A549 (cell line): Measurements from ENCODE around the gene ZNF407. TPM values are rescaled to one million over a fixed set of nuclear protein-coding genes. Genes with fewer than 3 reads are reported as not detected.
A peak's percentile ranks its signal among the peaks of the same experiment; 100 is the strongest.

Source experiments
- ATAC-seq, 2 experiments: fragments of 200-7000 bp in 1 of 2; fragments of >200 bp in 1 of 2; cut with Nextera tagmentation in 1 of 2; cut with Tn5 transposase in 1 of 2; 3 replicates each; pipeline versions ENCODE4 v1.8.0 to v1.9.1; 2018 to 2020; ENCODE audit warnings: mild to moderate bottlenecking in 1 of 2, moderate library complexity in 1 of 2
- CTCF ChIA-PET: fragments of 300-600 bp; sonication (Branson Sonifier 250); formaldehyde crosslinking; extraction: SDS; loops from one replicate; lab custom pipeline; 2021; ENCODE audit warnings: antibody characterized with exemption, inconsistent platforms; lab: Yijun Ruan, JAX
- POLR2A ChIA-PET: fragments of 350-600 bp; formaldehyde crosslinking; extraction: SDS; loops from one replicate; lab custom pipeline; 2021; ENCODE audit warnings: antibody characterized with exemption, inconsistent platforms; lab: Yijun Ruan, JAX
- DNase-seq, 2 experiments: peaks; one replicate each; pipeline versions ENCODE4 v3.0.0 to v3.0.0-alpha.2; 2011 to 2016; ENCODE audit warnings: low read depth in 1 of 2, low spot score in 1 of 2
- FAIRE-seq: peaks from 2 replicates; lab custom pipeline; 2011; peaks lifted over from hg19 to GRCh38; lab: Jason Lieb, UNC
- H3K27ac ChIP-seq, 2 experiments: fragments of >200 bp; sonication (Bioruptor Twin); formaldehyde crosslinking; 3 replicates each; pipeline ENCODE4 v1.5.1; 2016 to 2017
- H3K4me1 ChIP-seq: fragments of >200 bp; sonication (Bioruptor Twin); formaldehyde crosslinking; 3 replicates; pipeline ENCODE4 v1.6.1; 2016
- H3K4me2 ChIP-seq: fragments of >200 bp; sonication (Bioruptor Twin); formaldehyde crosslinking; 3 replicates; pipeline ENCODE4 v1.6.1; 2016
- H3K4me3 ChIP-seq: fragments of >200 bp; sonication (Bioruptor Twin); formaldehyde crosslinking; 3 replicates; pipeline ENCODE4 v1.5.1; 2016
- H3K9me3 ChIP-seq: fragments of >200 bp; sonication (Bioruptor Twin); formaldehyde crosslinking; 3 replicates; pipeline ENCODE4 v1.6.1; 2016
- CBX2 ChIP-seq: fragments of 200-600 bp; sonication (generic); IDR thresholded peaks from 2 replicates; pipeline ENCODE4 v1.6.1; 2016; ENCODE audit warnings: low read depth, mild to moderate bottlenecking, borderline replicate concordance
- CHD4 ChIP-seq: fragments of 200-600 bp; sonication (generic); IDR thresholded peaks from 2 replicates; pipeline ENCODE4 v1.6.1; 2016; ENCODE audit warnings: antibody characterized with exemption, mild to moderate bottlenecking, borderline replicate concordance
- E2F6 ChIP-seq: IDR thresholded peaks from 2 replicates; pipeline ENCODE4 v1.6.1; 2012; ENCODE audit warnings: low read depth, borderline replicate concordance
- EP300 ChIP-seq, 2 experiments: fragments of >200 bp; sonication (Bioruptor Twin); formaldehyde crosslinking; IDR thresholded peaks; 2 replicates in 1 of 2; 3 replicates in 1 of 2; pipeline ENCODE4 v1.6.1; 2016 to 2017
- FOSL2 ChIP-seq, 2 experiments: fragments of 450-650 bp in 1 of 2; fragments of >200 bp in 1 of 2; sonication (Bioruptor Twin) in 1 of 2; formaldehyde crosslinking; IDR thresholded peaks; 2 replicates each; pipeline versions ENCODE4 v1.5.0 to v1.6.1; 2016 to 2020; ENCODE audit warnings: mild to moderate bottlenecking in 1 of 2, moderate library complexity in 1 of 2
- FOXS1 ChIP-seq: fragments of 250-450 bp; sonication (Bioruptor Pico); IDR thresholded peaks from 2 replicates; pipeline ENCODE4 v1.5.0; 2020; ENCODE audit warnings: mild to moderate bottlenecking, moderate library complexity
- GATA3 ChIP-seq: IDR thresholded peaks from 2 replicates; pipeline ENCODE4 v1.6.1; 2012; ENCODE audit warnings: borderline replicate concordance
- HDAC2 ChIP-seq: fragments of 200-600 bp; sonication (generic); IDR thresholded peaks from 2 replicates; pipeline ENCODE4 v1.6.1; 2016
- HEYL ChIP-seq: fragments of 250-450 bp; sonication (Bioruptor Pico); IDR thresholded peaks from 2 replicates; pipeline ENCODE4 v1.8.0; 2021; ENCODE audit warnings: mild to moderate bottlenecking, moderate library complexity
- HOXA7 ChIP-seq: fragments of 250-450 bp; sonication (Bioruptor Pico); IDR thresholded peaks from 2 replicates; pipeline ENCODE4 v1.5.0; 2020; ENCODE audit warnings: mild to moderate bottlenecking, moderate library complexity
- HOXB13 ChIP-seq: fragments of 250-450 bp; sonication (Bioruptor Pico); IDR thresholded peaks from 2 replicates; pipeline ENCODE4 v1.5.0; 2020; ENCODE audit warnings: low read depth, mild to moderate bottlenecking, moderate library complexity
- JUN ChIP-seq, 2 experiments: fragments of >200 bp; sonication (Bioruptor Twin); formaldehyde crosslinking; IDR thresholded peaks; 2 replicates in 1 of 2; 3 replicates in 1 of 2; pipeline ENCODE4 v1.6.1; 2016 to 2017
- KDM1A ChIP-seq: fragments of 200-600 bp; sonication (generic); IDR thresholded peaks from 2 replicates; pipeline ENCODE4 v1.6.1; 2016; ENCODE audit warnings: low read depth, mild to moderate bottlenecking
- KDM5A ChIP-seq: fragments of 200-600 bp; sonication (generic); IDR thresholded peaks from 2 replicates; pipeline ENCODE4 v1.6.1; 2016; ENCODE audit warnings: antibody characterized with exemption, mild to moderate bottlenecking
- MAZ ChIP-seq: fragments of 150-350 bp; IDR thresholded peaks from 2 replicates; pipeline ENCODE4 v1.6.1; 2014; ENCODE audit warnings: antibody characterized with exemption, low read depth, low read length, borderline replicate concordance
- NFE2L2 ChIP-seq: fragments of 150-350 bp; conservative IDR thresholded peaks from 2 replicates; pipeline ENCODE4 v1.6.1; 2014; ENCODE audit warnings: low read length
- POLR2A ChIP-seq: IDR thresholded peaks from 2 replicates; pipeline ENCODE4 v1.6.1; 2012; ENCODE audit warnings: mild to moderate bottlenecking, low read length
- POLR2AphosphoS2 ChIP-seq: conservative IDR thresholded peaks from 2 replicates; pipeline ENCODE4 v1.6.1; 2012; ENCODE audit warnings: low read length, improper control_type of control experiment, inconsistent platforms
- SMC3 ChIP-seq: fragments of >200 bp; sonication (Bioruptor Twin); formaldehyde crosslinking; IDR thresholded peaks from 3 replicates; pipeline ENCODE4 v1.6.1; 2018; ENCODE audit warnings: inconsistent platforms
- TFCP2L1 ChIP-seq: fragments of 250-450 bp; sonication (Bioruptor Pico); IDR thresholded peaks from 2 replicates; pipeline ENCODE4 v1.5.0; 2021; ENCODE audit warnings: mild to moderate bottlenecking
- USF2 ChIP-seq: fragments of 450-650 bp; IDR thresholded peaks from 2 replicates; pipeline ENCODE4 v1.6.1; 2014; ENCODE audit warnings: antibody characterized with exemption
- ZNF302 ChIP-seq: fragments of 250-450 bp; sonication (Bioruptor Pico); IDR thresholded peaks from 2 replicates; pipeline ENCODE4 v1.9.0; 2021; ENCODE audit warnings: inconsistent platforms, mild to moderate bottlenecking, moderate library complexity
- WGBS: methylation state at CpG from one replicate; pipeline ENCODE4 v1.1.6; 2017; ENCODE audit errors: missing lambda C conversion rate; 5-methylcytosine and 5-hydroxymethylcytosine counted together
- polyA plus RNA-seq, 4 experiments: library from polyadenylated mRNA; depleted of rRNA in 3 of 4; stranded (reverse); fragments of >200 nt; fragmentation: RNase III in 1 of 4; extraction: RNeasy Plus Mini Kit Qiagen cat#74134 plus additional on column Dnase treatment in 1 of 4; gene quantifications; 2 replicates in 3 of 4; 3 replicates in 1 of 4; pipeline ENCODE4 v1.2.3, GENCODE V29; 2011 to 2017
- TF ChIP-seq, protein P1 (sequence below): fragments of >200 bp; sonication (Bioruptor Twin); formaldehyde crosslinking; IDR thresholded peaks from 3 replicates; pipeline ENCODE4 v1.6.1; 2016
- TF ChIP-seq, protein P2 (sequence below): fragments of >200 bp; sonication (Bioruptor Twin); formaldehyde crosslinking; IDR thresholded peaks from 3 replicates; pipeline ENCODE4 v1.5.1; 2016
- TF ChIP-seq, protein P3 (sequence below): fragments of >200 bp; sonication (Bioruptor Twin); formaldehyde crosslinking; IDR thresholded peaks from 2 replicates; pipeline ENCODE4 v1.6.1; 2016

Gene ZNF407
- polyA plus RNA-seq, 2 of the 4 experiments (the other 2 are of a cell fraction) = 2.5 to 3.0 TPM

DNA sequence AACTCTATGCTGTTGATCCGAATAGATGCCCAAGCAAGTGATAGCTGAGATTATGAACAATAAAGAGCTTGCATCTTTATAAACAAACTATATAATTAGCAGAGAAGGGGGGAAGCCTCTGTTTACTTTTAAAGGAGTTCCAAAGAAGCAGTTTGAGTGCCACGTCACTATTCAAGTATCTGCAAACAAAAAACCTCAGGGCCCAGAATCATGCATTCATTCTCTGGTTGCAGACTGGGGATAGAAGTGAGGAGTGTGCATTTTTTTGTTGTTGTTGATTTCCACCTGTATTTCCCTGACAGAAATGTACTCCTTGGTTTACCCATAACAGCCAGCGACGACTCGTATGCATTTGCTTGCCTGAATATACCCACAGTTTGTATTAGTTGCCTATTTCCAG is 347.0 kb downstream of the ZNF407 start:
- H3K4me2 ChIP-seq = peak overlapping the region; percentile 57
- DNase-seq = peak; percentile 2 to 18
- FAIRE-seq = no peak
- H3K27ac ChIP-seq = no peak overlapping the region
- no peak for TF ChIP-seq FOSL2 (IDR thresholded peaks at IDR 0.05)
- no peak for TF ChIP-seq FOSL2 (CRISPR knock-in tag; IDR thresholded peaks at IDR 0.05)
- no peak for TF ChIP-seq MAZ
- no peak for TF ChIP-seq POLR2A
- TF ChIP-seq USF2 = no peak
- no peak for TF ChIP-seq HDAC2
- TF ChIP-seq KDM1A = no peak
- no peak for TF ChIP-seq KDM5A
- TF ChIP-seq POLR2AphosphoS2 = no peak
- no peak for TF ChIP-seq HOXA7 (CRISPR knock-in tag)
- no peak for TF ChIP-seq ZNF302 (CRISPR knock-in tag)
- TF ChIP-seq EP300 (IDR thresholded peaks at IDR 0.05) = no peak
- no peak for TF ChIP-seq TFCP2L1 (CRISPR knock-in tag)
- TF ChIP-seq NFE2L2 = no peak
- TF ChIP-seq, protein P1, sequence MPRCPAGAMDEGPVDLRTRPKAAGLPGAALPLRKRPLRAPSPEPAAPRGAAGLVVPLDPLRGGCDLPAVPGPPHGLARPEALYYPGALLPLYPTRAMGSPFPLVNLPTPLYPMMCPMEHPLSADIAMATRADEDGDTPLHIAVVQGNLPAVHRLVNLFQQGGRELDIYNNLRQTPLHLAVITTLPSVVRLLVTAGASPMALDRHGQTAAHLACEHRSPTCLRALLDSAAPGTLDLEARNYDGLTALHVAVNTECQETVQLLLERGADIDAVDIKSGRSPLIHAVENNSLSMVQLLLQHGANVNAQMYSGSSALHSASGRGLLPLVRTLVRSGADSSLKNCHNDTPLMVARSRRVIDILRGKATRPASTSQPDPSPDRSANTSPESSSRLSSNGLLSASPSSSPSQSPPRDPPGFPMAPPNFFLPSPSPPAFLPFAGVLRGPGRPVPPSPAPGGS = no peak
- TF ChIP-seq CHD4 = no peak
- TF ChIP-seq FOXS1 (CRISPR knock-in tag) = no peak
- TF ChIP-seq JUN (IDR thresholded peaks at IDR 0.05) = no peak
- TF ChIP-seq, all 56 proteins: peak for 0
- peaks cover 28% of the 10 kb centered on the region for H3K4me1 ChIP-seq
- 27% methylated on average over 5 of the region's 5 CpGs for WGBS
- peak in 1 of 2 experiments; percentile 46; a peak in 1 of 6 replicates for ATAC-seq
- no peaks in the 10 kb centered on the region for H3K9me3 ChIP-seq
- H3K4me3 ChIP-seq = no peak overlapping the region
- ChIA-PET CTCF (no interaction called here), POLR2A (interaction anchor here (0.5 kb wide), 1 partner anchor 18 kb away, joined by 4 read pairs; no protein-coding TSS in a partner anchor)

DNA sequence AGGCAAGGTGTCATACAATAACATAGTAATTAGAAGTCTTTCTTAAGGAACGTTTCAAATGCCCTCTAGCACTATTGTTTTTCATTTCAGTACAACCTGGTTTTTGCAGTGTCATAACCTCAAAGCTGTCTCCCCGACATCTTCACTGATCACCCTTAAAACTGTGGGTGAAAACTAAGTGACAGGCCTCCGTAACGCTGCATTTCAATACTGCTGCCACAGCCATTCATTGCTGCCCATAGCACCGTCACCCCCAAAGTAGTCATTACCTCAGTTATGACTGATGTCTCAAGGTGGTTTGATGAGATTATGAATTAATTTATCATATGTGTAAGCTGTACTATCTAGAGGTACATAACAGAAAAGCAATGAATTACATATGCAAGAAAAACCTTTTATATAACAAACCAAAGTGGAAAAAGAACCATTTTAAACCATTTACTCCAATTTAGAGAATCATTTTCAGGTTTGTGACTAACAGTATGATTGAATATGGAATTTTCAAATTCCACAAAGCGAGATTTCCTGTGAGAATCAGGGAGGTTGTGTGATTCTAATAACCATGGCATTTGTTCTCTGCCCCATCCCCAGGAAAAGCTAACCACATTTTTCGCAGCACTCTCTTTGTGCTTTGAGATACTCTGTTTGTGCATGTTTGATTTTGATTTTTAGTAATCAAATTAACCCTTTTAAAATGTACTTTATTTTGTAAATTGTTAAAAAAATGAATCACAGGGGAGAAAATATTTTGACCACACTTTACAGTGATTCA is 348.3 kb downstream of the ZNF407 start:
- 60% methylated on average over 7 of the region's 7 CpGs for WGBS
- ChIA-PET CTCF (no interaction called here), POLR2A (no interaction called here)
- FAIRE-seq (no peak), DNase-seq (no peak), ATAC-seq (no peak)
- Histone ChIP-seq H3K9me3 (no peaks in the 10 kb centered on the region), H3K4me2 (peak overlapping the region; percentile 57), H3K4me1 (peaks cover 35% of the 10 kb centered on the region), H3K4me3 (no peak overlapping the region), H3K27ac (0 out of 6 replicates have a peak overlapping the region, but pooled peaks of 1 of the 2 experiments have one; percentile 31)
- TF ChIP-seq GATA3 (no peak), HOXB13 (CRISPR knock-in tag) (no peak), MAZ (no peak), FOXS1 (CRISPR knock-in tag) (no peak), HOXA7 (CRISPR knock-in tag) (no peak), SMC3 (no peak), FOSL2 (IDR thresholded peaks at IDR 0.05) (no peak), FOSL2 (CRISPR knock-in tag; IDR thresholded peaks at IDR 0.05) (no peak), HEYL (CRISPR knock-in tag) (no peak), E2F6 (no peak), CBX2 (no peak)
- TF ChIP-seq, protein P2, sequence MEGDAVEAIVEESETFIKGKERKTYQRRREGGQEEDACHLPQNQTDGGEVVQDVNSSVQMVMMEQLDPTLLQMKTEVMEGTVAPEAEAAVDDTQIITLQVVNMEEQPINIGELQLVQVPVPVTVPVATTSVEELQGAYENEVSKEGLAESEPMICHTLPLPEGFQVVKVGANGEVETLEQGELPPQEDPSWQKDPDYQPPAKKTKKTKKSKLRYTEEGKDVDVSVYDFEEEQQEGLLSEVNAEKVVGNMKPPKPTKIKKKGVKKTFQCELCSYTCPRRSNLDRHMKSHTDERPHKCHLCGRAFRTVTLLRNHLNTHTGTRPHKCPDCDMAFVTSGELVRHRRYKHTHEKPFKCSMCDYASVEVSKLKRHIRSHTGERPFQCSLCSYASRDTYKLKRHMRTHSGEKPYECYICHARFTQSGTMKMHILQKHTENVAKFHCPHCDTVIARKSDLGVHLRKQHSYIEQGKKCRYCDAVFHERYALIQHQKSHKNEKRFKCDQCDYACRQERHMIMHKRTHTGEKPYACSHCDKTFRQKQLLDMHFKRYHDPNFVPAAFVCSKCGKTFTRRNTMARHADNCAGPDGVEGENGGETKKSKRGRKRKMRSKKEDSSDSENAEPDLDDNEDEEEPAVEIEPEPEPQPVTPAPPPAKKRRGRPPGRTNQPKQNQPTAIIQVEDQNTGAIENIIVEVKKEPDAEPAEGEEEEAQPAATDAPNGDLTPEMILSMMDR = no peak
- TF ChIP-seq, protein P3, sequence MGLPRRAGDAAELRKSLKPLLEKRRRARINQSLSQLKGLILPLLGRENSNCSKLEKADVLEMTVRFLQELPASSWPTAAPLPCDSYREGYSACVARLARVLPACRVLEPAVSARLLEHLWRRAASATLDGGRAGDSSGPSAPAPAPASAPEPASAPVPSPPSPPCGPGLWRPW = no peak
